ENCODE results near the gene SOX13.
"Not testable (repeated sequence)": the region's sequence is repeated elsewhere in the genome, so short reads cannot be mapped to it uniquely, and the experiment has no call there.

SOX13 gene

GRCh38 chr1:204045430-204045829 lies 27.5 kb upstream of the SOX13 start:
- TF ChIP-seq CTCF (IDR thresholded peaks at IDR 0.05; ENCODE audit: low read depth, low read length): no peak
- no peak overlapping the region for H3K4me3 ChIP-seq (ENCODE audit: low read depth, low read length)

GRCh38 chr1:204046346-204046745 lies 26.6 kb upstream of the SOX13 start:
- TF ChIP-seq CTCF (IDR thresholded peaks at IDR 0.05; ENCODE audit: low read depth, low read length): no peak
- H3K4me3 ChIP-seq (ENCODE audit: low read depth, low read length): no peak overlapping the region

- not testable (repeated sequence) for H3K4me3 ChIP-seq (ENCODE audit: low read depth, low read length)
These were observed 24.1 kb upstream of the SOX13 start for GRCh38 chr1:204048796-204049195.

- no peak overlapping the region for H3K4me3 ChIP-seq (ENCODE audit: low read depth, low read length)
- no peak for TF ChIP-seq CTCF (IDR thresholded peaks at IDR 0.05; ENCODE audit: low read depth, low read length)
These were observed 21.7 kb upstream of the SOX13 start for GRCh38 chr1:204051258-204051657.

- H3K4me3 ChIP-seq (ENCODE audit: low read depth, low read length): no peak overlapping the region
- no peak for TF ChIP-seq CTCF (IDR thresholded peaks at IDR 0.05; ENCODE audit: low read depth, low read length)
These were observed 21.2 kb upstream of the SOX13 start for GRCh38 chr1:204051718-204052117.

GRCh38 chr1:204053893-204054292 lies 19.0 kb upstream of the SOX13 start:
- no peak for TF ChIP-seq CTCF (IDR thresholded peaks at IDR 0.05; ENCODE audit: low read depth, low read length)
- no peak overlapping the region for H3K4me3 ChIP-seq (ENCODE audit: low read depth, low read length)

- H3K4me3 ChIP-seq (ENCODE audit: low read depth, low read length): no peak overlapping the region
- TF ChIP-seq CTCF (IDR thresholded peaks at IDR 0.05; ENCODE audit: low read depth, low read length): no peak
These were observed 12.9 kb upstream of the SOX13 start for GRCh38 chr1:204059970-204060369.

GRCh38 chr1:204062106-204062505 lies 10.8 kb upstream of the SOX13 start:
- no peak overlapping the region for H3K4me3 ChIP-seq (ENCODE audit: low read depth, low read length)
- no peak for TF ChIP-seq CTCF (IDR thresholded peaks at IDR 0.05; ENCODE audit: low read depth, low read length)

Data from WI38 (cell line).